ENCODE results near the gene UNC13D. TPM values are rescaled to one million over a fixed set of nuclear protein-coding genes. Genes with fewer than 3 reads are reported as not detected.

UNC13D gene
- total and polyA plus RNA-seq, 9 of the 15 experiments (the other 6 are each of a cell fraction or from before 2014, with no cell fraction given) = 0.86 to 244 (median 69.2) TPM

DNA sequence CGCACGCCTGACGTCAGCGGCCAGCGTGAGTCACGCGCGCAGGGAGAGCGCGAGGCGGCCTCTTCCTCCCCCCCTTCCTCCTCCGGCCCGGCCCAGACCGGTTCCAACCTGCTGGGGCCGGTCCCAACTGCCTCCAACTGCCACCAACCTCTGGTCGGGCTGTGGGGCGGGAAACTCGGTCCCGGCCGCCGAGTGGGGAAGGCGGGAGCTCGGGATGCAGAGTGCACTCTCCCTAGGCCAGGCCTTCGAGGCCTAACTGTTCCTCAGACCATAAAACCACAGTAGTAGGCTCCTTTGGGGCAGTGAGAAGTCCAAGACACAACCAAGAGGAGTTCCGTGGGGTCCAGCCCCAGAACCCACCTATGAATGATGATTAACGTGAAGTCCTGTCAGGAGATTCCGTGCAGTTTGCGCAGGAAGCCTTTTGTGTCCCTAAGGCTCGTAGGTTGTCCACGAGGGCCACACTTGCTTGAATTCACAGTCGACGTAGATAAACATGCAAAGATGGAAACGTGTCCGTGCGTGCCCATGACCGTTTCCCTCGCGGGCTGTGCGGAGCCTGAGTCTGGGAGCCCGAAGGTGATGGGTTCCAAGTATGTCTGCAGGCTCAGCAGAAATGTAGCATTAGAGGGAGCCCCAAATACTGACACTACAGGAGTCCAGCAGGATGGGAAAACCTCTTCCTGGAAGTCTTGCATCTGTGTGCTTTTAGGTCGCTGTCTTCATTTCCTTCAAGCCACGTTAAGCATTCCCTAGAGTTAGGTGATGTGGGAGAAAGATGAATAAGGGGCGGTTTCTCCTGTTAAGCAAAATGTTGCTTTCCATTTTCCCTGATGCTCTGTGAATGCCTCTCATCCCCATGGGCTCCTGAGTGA is 59.0 kb downstream of the UNC13D start (continued):
- TF ChIP-seq, protein P1, sequence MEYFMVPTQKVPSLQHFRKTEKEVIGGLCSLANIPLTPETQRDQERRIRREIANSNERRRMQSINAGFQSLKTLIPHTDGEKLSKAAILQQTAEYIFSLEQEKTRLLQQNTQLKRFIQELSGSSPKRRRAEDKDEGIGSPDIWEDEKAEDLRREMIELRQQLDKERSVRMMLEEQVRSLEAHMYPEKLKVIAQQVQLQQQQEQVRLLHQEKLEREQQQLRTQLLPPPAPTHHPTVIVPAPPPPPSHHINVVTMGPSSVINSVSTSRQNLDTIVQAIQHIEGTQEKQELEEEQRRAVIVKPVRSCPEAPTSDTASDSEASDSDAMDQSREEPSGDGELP (CRISPR knock-in tag; IDR thresholded peaks at IDR 0.05; ENCODE audit: borderline replicate concordance) = peak; percentile 92
- TF ChIP-seq ZNF644 (tag; IDR thresholded peaks at IDR 0.05; ENCODE audit: low read depth) (peak; percentile 90; the same call in 1 of the 2 replicates), PHTF2 (CRISPR knock-in tag; IDR thresholded peaks at IDR 0.05) (0 out of 2 replicates have a peak, but pooled peaks have one; percentile 38), EP400 (IDR thresholded peaks at IDR 0.05) (peak; percentile 98), ZSCAN29 (IDR thresholded peaks at IDR 0.05) (no peak), NCOA4 (IDR thresholded peaks at IDR 0.05; ENCODE audit: partially characterized antibody) (no peak), PHF21A (IDR thresholded peaks at IDR 0.05; ENCODE audit: borderline replicate concordance, low read depth) (no peak), NCOA6 (IDR thresholded peaks at IDR 0.05) (0 out of 2 replicates have a peak, but pooled peaks have one; percentile 33), MTA1 (IDR thresholded peaks at IDR 0.05; ENCODE audit: borderline replicate concordance) (no peak), RBM14 (IDR thresholded peaks at IDR 0.05; ENCODE audit: borderline replicate concordance, insufficient read depth, low read depth, low read length) (no peak), GATAD2B (IDR thresholded peaks at IDR 0.05; ENCODE audit: borderline replicate concordance) (peak; percentile 23; the same call in 1 of the 2 replicates), SREBF2 (CRISPR knock-in tag; IDR thresholded peaks at IDR 0.05) (no peak), ZNF766 (CRISPR knock-in tag; conservative IDR thresholded peaks at IDR 0.05) (peak; percentile 20), BCOR (IDR thresholded peaks at IDR 0.05) (peak; percentile 99), SRF (CRISPR knock-in tag; IDR thresholded peaks at IDR 0.05) (no peak; a peak in 2 of 4 replicates), ZNF780A (CRISPR knock-in tag; IDR thresholded peaks at IDR 0.05) (no peak), XRCC5 (IDR thresholded peaks at IDR 0.05; ENCODE audit: low read depth, low read length) (no peak; the same call in 1 of the 2 replicates), RFX7 (CRISPR knock-in tag; IDR thresholded peaks at IDR 0.05) (peak; percentile 34; the same call in 1 of the 2 replicates), KLF10 (CRISPR knock-in tag; IDR thresholded peaks at IDR 0.05) (0 out of 2 replicates have a peak, but pooled peaks have one; percentile 76), HOXB6 (CRISPR knock-in tag; IDR thresholded peaks at IDR 0.05; ENCODE audit: borderline replicate concordance) (no peak)
- TF ChIP-seq, protein P2, sequence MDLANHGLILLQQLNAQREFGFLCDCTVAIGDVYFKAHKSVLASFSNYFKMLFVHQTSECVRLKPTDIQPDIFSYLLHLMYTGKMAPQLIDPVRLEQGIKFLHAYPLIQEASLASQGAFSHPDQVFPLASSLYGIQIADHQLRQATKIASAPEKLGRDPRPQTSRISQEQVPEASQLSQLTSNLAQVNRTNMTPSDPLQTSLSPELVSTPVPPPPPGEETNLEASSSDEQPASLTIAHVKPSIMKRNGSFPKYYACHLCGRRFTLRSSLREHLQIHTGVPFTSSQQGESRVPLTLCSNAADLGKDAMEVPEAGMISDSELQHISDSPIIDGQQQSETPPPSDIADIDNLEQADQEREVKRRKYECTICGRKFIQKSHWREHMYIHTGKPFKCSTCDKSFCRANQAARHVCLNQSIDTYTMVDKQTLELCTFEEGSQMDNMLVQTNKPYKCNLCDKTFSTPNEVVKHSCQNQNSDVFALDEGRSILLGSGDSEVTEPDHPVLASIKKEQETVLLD (IDR thresholded peaks at IDR 0.05) = no peak
- TF ChIP-seq, protein P3, sequence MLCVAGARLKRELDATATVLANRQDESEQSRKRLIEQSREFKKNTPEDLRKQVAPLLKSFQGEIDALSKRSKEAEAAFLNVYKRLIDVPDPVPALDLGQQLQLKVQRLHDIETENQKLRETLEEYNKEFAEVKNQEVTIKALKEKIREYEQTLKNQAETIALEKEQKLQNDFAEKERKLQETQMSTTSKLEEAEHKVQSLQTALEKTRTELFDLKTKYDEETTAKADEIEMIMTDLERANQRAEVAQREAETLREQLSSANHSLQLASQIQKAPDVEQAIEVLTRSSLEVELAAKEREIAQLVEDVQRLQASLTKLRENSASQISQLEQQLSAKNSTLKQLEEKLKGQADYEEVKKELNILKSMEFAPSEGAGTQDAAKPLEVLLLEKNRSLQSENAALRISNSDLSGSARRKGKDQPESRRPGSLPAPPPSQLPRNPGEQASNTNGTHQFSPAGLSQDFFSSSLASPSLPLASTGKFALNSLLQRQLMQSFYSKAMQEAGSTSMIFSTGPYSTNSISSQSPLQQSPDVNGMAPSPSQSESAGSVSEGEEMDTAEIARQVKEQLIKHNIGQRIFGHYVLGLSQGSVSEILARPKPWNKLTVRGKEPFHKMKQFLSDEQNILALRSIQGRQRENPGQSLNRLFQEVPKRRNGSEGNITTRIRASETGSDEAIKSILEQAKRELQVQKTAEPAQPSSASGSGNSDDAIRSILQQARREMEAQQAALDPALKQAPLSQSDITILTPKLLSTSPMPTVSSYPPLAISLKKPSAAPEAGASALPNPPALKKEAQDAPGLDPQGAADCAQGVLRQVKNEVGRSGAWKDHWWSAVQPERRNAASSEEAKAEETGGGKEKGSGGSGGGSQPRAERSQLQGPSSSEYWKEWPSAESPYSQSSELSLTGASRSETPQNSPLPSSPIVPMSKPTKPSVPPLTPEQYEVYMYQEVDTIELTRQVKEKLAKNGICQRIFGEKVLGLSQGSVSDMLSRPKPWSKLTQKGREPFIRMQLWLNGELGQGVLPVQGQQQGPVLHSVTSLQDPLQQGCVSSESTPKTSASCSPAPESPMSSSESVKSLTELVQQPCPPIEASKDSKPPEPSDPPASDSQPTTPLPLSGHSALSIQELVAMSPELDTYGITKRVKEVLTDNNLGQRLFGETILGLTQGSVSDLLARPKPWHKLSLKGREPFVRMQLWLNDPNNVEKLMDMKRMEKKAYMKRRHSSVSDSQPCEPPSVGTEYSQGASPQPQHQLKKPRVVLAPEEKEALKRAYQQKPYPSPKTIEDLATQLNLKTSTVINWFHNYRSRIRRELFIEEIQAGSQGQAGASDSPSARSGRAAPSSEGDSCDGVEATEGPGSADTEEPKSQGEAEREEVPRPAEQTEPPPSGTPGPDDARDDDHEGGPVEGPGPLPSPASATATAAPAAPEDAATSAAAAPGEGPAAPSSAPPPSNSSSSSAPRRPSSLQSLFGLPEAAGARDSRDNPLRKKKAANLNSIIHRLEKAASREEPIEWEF (CRISPR knock-in tag; IDR thresholded peaks at IDR 0.05) = peak; percentile 91
